ENCODE results near the gene RREB1. TPM values are rescaled to one million over a fixed set of nuclear protein-coding genes. Genes with fewer than 3 reads are reported as not detected.

Gene RREB1
- total RNA-seq, 1 experiment from 2014 or later = 11.5 TPM

GRCh38 chr6:7121700-7122241 lies 14.0 kb downstream of the RREB1 start:
- DNase-seq (ENCODE audit: low read depth) = no peak

- DNase-seq (ENCODE audit: low read depth) = no peak
These were observed 14.9 kb downstream of the RREB1 start for GRCh38 chr6:7122684-7123083.

GRCh38 chr6:7124114-7124513 lies 16.4 kb downstream of the RREB1 start:
- DNase-seq (ENCODE audit: low read depth) = no peak

- no peak for DNase-seq (ENCODE audit: low read depth)
These were observed 16.9 kb downstream of the RREB1 start for GRCh38 chr6:7124636-7125035.

- DNase-seq (ENCODE audit: low read depth) = no peak
These were observed 17.5 kb downstream of the RREB1 start for GRCh38 chr6:7125290-7125689.

GRCh38 chr6:7126754-7127153 lies 19.0 kb downstream of the RREB1 start:
- DNase-seq (ENCODE audit: low read depth) = no peak

GRCh38 chr6:7127680-7128079 lies 19.9 kb downstream of the RREB1 start:
- DNase-seq (ENCODE audit: low read depth) = no peak

- DNase-seq (ENCODE audit: low read depth) = no peak
These were observed 21.6 kb downstream of the RREB1 start for GRCh38 chr6:7129360-7129759.

GRCh38 chr6:7129784-7130569 lies 22.2 kb downstream of the RREB1 start:
- peak; percentile 82 for DNase-seq (ENCODE audit: low read depth)

GRCh38 chr6:7131390-7131789 lies 23.6 kb downstream of the RREB1 start:
- no peak for DNase-seq (ENCODE audit: low read depth)

- no peak for DNase-seq (ENCODE audit: low read depth)
These were observed 24.8 kb downstream of the RREB1 start for GRCh38 chr6:7132398-7133035.

- no peak for DNase-seq (ENCODE audit: low read depth)
These were observed 27.4 kb downstream of the RREB1 start for GRCh38 chr6:7134999-7135745.

- no peak for DNase-seq (ENCODE audit: low read depth)
These were observed 28.0 kb downstream of the RREB1 start for GRCh38 chr6:7135755-7136154.

- no peak for DNase-seq (ENCODE audit: low read depth)
These were observed 29.1 kb downstream of the RREB1 start for GRCh38 chr6:7136859-7137334.

- DNase-seq (ENCODE audit: low read depth) = peak; percentile 78
These were observed 29.7 kb downstream of the RREB1 start for GRCh38 chr6:7137335-7138045.

GRCh38 chr6:7138046-7138531 lies 30.3 kb downstream of the RREB1 start:
- no peak for DNase-seq (ENCODE audit: low read depth)

- no peak for DNase-seq (ENCODE audit: low read depth)
These were observed 31.2 kb downstream of the RREB1 start for GRCh38 chr6:7138921-7139358.

- DNase-seq (ENCODE audit: low read depth) = no peak
These were observed 32.2 kb downstream of the RREB1 start for GRCh38 chr6:7139835-7140470.

- DNase-seq (ENCODE audit: low read depth) = peak; percentile 74
These were observed 33.0 kb downstream of the RREB1 start for GRCh38 chr6:7140631-7141378.

- DNase-seq (ENCODE audit: low read depth) = no peak
These were observed 34.6 kb downstream of the RREB1 start for GRCh38 chr6:7142228-7142801.

All from LHCN-M2 (cell line).